Body of pancreas (tissue), 4 donors: ENCODE measurements around the gene SIN3B. TPM values are rescaled to one million over a fixed set of nuclear protein-coding genes. Genes with fewer than 3 reads are reported as not detected.

Experiments
- ATAC-seq: fragments of 150-250 bp; one replicate; pipeline ENCODE4 v1.9.1; 2016
- DNase-seq, 4 donors: peaks; one replicate each; pipeline ENCODE4 v3.0.0-alpha.2; 2019
- H3K27ac ChIP-seq, 4 donors: fragments of 200-600 bp; sonication (generic); 1 replicate in 3 of 4; 2 replicates in 1 of 4; pipeline versions ENCODE4 v1.5.1 to v1.6.1; 2016 to 2019; ENCODE audit warnings: mild to moderate bottlenecking in 1 of 4, mixed read lengths in 1 of 4, moderate library complexity in 1 of 4
- H3K27me3 ChIP-seq, 2 donors: fragments of 200-600 bp; sonication (generic); one replicate each; pipeline ENCODE4 v1.6.0; 2016; ENCODE audit warnings: mild to moderate bottlenecking in 1 of 2
- H3K36me3 ChIP-seq, 2 donors: fragments of 200-600 bp; sonication (generic); replicated peaks in 1 of 2; 2 replicates each; pipeline ENCODE4 v1.5.1; 2016; ENCODE audit warnings: low read depth in 2 of 2; ENCODE audit not compliant: insufficient read depth in 1 of 2
- H3K4me1 ChIP-seq: fragments of 200-600 bp; sonication (generic); one replicate; pipeline ENCODE4 v1.6.0; 2016
- H3K4me3 ChIP-seq, 2 donors: fragments of 200-600 bp; sonication (generic); 1 replicate in 1 of 2; 2 replicates in 1 of 2; pipeline ENCODE4 v1.5.1; 2016 to 2019
- H3K9me3 ChIP-seq, 3 donors: fragments of 200-600 bp; sonication (generic); 1 replicate in 2 of 3; 2 replicates in 1 of 3; pipeline ENCODE4 v1.5.1; 2016
- POLR2A ChIP-seq, 3 donors: fragments of 450-650 bp; IDR thresholded peaks; one replicate each; pipeline ENCODE4 v1.6.1; 2016; ENCODE audit warnings: antibody characterized with exemption in 3 of 3, mild to moderate bottlenecking in 2 of 3
- WGBS, 2 donors: methylation state at CpG; one replicate each; pipeline ENCODE4 v1.1.5; 2017; 5-methylcytosine and 5-hydroxymethylcytosine counted together
- intact Hi-C: fragments of 100-400 bp; cut with DNase I; formaldehyde crosslinking; loops from one replicate; pipeline ENCODE4 v1.15.1; 2023
- total RNA-seq, 2 donors: library from RNA; depleted of rRNA; stranded (reverse); fragments of >200 nt; gene quantifications; one replicate each; pipeline ENCODE4 v1.1.0, GENCODE V29; 2016
- TF ChIP-seq, protein P1 (sequence below), 7 experiments: fragments of 450-650 bp in 4 of 7; fragments of 200-600 bp in 3 of 7; sonication (generic) in 3 of 7; IDR thresholded peaks; one replicate each; pipeline ENCODE4 v1.5.1; 2016 to 2019; ENCODE audit warnings: antibody characterized with exemption in 7 of 7

SIN3B gene
- total RNA-seq, 2 donors from 2014 or later, result 21.5 to 71.2 TPM

DNA sequence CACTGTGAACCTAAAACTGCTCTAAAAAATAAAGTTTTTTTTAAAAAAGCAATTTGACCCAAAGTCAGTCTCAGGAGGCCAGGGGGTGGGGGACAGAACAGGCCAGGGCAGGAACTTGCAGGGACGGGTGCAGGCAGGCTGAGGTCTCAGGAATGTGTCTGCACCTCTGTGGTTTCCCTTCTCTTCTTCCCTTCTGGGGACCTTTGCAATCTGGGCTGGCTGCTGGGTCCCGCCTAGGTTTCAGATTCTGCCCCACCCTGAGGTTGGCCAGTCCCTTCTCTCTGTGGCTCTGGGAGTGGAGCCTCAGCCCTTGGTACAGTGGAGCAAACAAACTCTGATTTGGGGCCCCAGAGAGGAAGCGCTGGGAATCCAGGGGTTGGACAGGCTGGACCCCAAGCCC, 54.3 kb downstream of the SIN3B start:
- no peak for DNase-seq
- Histone ChIP-seq H3K36me3 (peaks cover 0 to 4% of the 10 kb centered on the region in 2 donors), H3K27me3 (peaks cover 0 to 7% of the 10 kb centered on the region in 2 donors), H3K27ac (no peak overlapping the region), H3K4me3 (no peak overlapping the region), H3K9me3 (peaks cover 0 to 23% (median 0%) of the 10 kb centered on the region in 3 donors), H3K4me1 (no peaks in the 10 kb centered on the region)
- intact Hi-C loops, result no loop called here
- 83% methylated on average over 3 of the region's 3 CpGs; no CpG with 5 or more reads in 1 of the 2 donors for WGBS, 2 donors
- no peak for TF ChIP-seq POLR2A (IDR thresholded peaks at IDR 0.05)
- TF ChIP-seq, protein P1, sequence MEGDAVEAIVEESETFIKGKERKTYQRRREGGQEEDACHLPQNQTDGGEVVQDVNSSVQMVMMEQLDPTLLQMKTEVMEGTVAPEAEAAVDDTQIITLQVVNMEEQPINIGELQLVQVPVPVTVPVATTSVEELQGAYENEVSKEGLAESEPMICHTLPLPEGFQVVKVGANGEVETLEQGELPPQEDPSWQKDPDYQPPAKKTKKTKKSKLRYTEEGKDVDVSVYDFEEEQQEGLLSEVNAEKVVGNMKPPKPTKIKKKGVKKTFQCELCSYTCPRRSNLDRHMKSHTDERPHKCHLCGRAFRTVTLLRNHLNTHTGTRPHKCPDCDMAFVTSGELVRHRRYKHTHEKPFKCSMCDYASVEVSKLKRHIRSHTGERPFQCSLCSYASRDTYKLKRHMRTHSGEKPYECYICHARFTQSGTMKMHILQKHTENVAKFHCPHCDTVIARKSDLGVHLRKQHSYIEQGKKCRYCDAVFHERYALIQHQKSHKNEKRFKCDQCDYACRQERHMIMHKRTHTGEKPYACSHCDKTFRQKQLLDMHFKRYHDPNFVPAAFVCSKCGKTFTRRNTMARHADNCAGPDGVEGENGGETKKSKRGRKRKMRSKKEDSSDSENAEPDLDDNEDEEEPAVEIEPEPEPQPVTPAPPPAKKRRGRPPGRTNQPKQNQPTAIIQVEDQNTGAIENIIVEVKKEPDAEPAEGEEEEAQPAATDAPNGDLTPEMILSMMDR (IDR thresholded peaks at IDR 0.05), result no peak
- no peak for ATAC-seq

DNA sequence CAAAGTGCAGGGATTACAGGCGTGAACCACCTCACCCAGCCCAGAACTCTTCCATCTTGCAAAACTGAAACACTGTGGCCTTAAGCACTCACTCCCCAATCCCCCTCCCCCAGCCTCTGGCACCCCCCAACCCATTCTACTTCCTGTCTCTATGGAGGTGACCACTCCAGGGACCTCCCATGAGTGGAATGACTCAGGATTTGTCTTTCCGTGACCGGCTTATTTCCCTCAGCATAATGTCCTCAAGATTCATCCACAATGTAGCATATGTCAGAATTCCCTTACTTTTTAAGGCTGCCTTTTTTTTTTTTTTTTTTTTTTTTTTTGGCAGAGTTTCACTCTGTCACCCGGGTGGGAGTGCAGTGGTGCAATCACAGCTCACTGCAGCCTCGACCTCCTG, 56.0 kb downstream of the SIN3B start:
- peaks cover 0 to 23% (median 0%) of the 10 kb centered on the region in 3 donors for H3K9me3 ChIP-seq
- intact Hi-C loops, result no loop called here
- H3K27me3 ChIP-seq, result peaks cover 0 to 10% of the 10 kb centered on the region in 2 donors
- H3K27ac ChIP-seq, result no peak overlapping the region
- TF ChIP-seq, protein P1 (IDR thresholded peaks at IDR 0.05), result no peak
- no peak for TF ChIP-seq POLR2A (IDR thresholded peaks at IDR 0.05)
- H3K4me1 ChIP-seq, result no peaks in the 10 kb centered on the region
- no peak for ATAC-seq
- DNase-seq, result no peak
- H3K4me3 ChIP-seq, result no peak overlapping the region
- H3K36me3 ChIP-seq, result no peaks in the 10 kb centered on the region
- 39 to 42% methylated on average over 5 of the region's 5 CpGs for WGBS, 2 donors

DNA sequence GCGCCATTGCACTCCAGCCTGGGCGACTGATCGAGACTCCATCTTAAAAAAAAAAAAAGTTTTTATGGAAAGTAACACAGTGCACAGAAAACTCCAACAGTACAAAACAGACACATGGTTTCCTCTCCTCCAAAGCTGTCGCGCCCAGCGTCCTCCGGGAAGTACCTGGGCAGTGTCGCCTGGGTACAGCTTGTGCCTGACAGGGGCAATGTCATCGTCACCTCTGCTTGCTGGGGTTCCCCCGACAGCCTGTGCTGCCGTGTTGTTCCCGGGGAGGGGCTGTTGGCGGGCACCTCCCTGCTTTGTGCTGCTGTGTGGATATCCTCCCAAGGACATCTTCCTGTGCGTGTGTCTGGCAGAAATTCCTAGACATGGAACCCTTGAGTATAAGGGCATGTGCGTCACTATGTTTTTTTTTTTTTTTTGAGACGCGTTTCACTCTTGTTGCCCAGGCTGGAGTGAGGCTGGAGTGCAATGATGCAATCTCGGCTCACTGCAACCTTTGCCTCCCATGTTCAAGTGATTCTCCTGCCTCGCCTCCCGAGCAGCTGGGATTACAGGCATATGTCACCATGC, 57.2 kb downstream of the SIN3B start:
- Histone ChIP-seq H3K4me1 (no peaks in the 10 kb centered on the region), H3K27ac (peak overlapping the region in 2 of 4 donors; percentile 18 to 62), H3K4me3 (no peak overlapping the region), H3K27me3 (peaks cover 0 to 10% of the 10 kb centered on the region in 2 donors), H3K36me3 (no peaks in the 10 kb centered on the region), H3K9me3 (peaks cover 0 to 15% (median 0%) of the 10 kb centered on the region in 3 donors)
- WGBS, 2 donors, result 59 to 69% methylated on average over 10 to 20 of the region's 20 CpGs
- DNase-seq (peak in 3 of 4 donors; percentile 30 to 32 (median 30)), ATAC-seq (peak; percentile 66)
- TF ChIP-seq POLR2A (IDR thresholded peaks at IDR 0.05), result no peak
- TF ChIP-seq, protein P1 (IDR thresholded peaks at IDR 0.05), result no peak
- intact Hi-C loops, result no loop called here

DNA sequence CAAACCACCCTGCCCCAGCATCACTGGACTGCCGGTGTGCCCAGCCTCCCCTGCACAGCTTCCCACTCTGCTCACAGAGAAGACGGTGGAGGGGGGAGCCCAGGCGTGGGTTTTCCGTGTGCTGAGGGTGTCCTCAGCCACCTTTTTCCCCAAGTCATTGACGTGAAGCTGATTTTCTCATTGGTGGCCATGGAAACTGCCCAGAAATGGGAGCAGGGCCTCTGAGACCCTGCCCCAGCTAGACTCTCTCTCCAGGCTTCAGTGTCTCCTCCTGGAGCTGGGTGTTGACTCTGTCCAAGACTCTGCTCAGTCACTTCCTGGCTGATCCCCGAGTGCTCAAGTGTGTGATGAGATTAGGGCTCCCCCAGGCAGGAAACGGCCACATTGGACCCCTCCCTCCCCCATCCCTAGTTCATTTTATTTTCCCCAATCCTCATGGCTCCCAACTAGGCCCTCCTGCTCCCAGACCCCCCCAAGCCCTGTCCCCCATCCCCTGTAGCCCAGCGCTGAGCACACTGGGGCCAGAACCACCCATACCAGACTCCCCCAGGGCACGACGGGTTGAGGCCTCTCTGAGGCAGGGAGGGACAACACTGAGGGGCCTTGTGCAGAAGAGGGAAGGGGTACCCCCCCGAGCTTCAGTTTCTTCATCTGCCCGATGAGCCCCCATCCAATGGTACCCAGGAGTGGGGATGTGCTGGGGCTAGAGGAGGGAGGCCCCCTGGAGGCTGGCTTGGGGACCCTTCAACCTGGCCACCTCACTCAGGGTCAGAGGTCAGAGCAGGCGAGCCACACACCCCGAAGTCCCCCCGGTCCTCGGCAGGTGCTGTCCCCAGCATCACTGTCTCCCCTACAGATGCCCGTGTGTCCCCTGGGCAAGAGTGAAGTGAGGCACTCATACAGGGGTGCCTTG, 58.4 kb downstream of the SIN3B start:
- Histone ChIP-seq H3K9me3 (peaks cover 0 to 5% (median 0%) of the 10 kb centered on the region in 3 donors), H3K27me3 (peaks cover 0 to 10% of the 10 kb centered on the region in 2 donors), H3K27ac (peak overlapping the region in 3 of 4 donors; percentile 8 to 39 (median 36)), H3K36me3 (no peaks in the 10 kb centered on the region), H3K4me1 (no peaks in the 10 kb centered on the region), H3K4me3 (no peak overlapping the region)
- intact Hi-C loops, result no loop called here
- TF ChIP-seq POLR2A (IDR thresholded peaks at IDR 0.05), result no peak
- TF ChIP-seq, protein P1 (IDR thresholded peaks at IDR 0.05), result no peak
- ATAC-seq (no peak), DNase-seq (no peak)
- WGBS, 2 donors, result 52 to 57% methylated on average over 8 to 17 of the region's 17 CpGs
